ENCODE data around the gene LRGUK.

LRGUK gene

GRCh38 chr7:134300988-134301387 lies 173.8 kb downstream of the LRGUK start:
- DNase-seq (ENCODE audit: low spot score), result no peak

DNA sequence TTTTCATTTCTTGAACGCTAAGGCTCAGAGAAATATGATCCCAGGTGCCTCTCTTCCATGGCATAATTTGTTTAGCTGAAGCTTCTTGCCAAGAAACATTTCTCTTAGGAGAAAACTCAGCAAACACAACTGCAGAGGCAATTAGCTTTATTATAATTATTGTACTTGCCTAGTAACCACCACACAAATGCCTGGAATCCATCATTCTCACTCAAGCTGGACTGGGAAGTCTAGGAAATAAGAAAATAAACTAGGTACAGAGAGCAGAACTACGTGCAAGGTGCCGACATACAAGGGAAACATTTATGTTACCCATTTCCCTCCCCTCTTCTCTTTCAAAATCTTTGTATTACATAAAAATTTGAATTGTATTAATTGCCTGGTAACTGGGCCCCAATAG lies 174.5 kb downstream of the LRGUK start:
- no peak for DNase-seq (ENCODE audit: low spot score)

DNA sequence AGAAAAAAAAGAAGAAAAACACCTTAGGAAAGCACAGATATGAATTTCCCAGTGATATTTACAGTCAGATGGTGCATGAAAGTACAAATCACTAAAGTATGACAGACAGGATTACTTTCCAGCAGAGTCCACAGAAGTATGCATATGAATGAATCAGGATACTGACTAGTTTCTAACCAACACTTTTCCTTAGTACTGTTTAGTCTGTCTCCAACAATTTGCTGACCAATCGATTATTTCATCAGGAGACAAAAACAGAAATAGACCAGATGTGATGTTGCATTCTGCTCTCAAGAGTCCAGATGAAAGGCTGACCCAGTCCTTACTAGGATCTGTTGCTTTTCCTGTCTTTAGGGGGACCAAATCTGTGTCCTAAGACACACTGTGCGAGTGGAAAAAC lies 175.0 kb downstream of the LRGUK start:
- DNase-seq (ENCODE audit: low spot score), result no peak

GRCh38 chr7:134307320-134307719 lies 180.2 kb downstream of the LRGUK start:
- no peak for DNase-seq (ENCODE audit: low spot score)

- no peak for DNase-seq (ENCODE audit: low spot score)
Observed at GRCh38 chr7:134308548-134308947, 181.4 kb downstream of the LRGUK start.

DNA sequence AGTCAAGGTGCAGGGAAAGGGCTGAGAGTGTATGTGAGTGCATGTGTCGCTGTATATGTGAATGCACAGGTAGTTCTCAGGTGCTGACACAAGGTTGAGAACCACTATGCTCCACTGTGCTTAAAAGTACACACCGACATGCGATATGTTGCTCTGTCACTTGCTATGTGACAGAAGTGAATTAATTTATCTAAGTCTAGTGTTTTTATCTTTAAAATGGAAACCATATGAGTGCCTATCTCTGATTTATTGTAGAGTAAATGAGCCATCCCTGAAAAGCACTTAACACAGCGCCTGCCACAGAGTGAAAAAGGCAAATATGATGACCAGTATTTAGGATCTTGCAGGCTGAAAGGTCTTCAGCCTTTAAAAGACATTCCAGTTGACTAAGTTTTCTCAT lies 184.7 kb downstream of the LRGUK start:
- DNase-seq (ENCODE audit: low spot score), result no peak

DNA sequence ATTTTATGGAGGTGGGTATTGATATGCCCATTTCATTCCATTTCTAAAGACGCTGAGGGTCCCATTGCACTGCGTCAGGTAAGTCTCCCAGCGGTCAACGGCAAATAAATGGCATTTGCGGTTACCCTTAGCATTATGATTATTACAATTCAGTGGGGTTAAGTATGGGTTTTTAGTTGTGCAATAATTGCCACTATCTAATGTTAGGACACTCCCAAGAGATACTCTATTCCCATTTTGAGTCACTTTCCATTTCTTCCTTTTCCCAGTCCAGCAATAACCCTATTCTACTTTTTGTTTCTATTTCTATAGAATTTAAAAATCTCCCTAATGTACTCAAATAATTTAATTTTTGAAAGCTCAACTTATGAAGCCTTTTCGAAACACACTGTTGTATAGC lies 185.6 kb downstream of the LRGUK start:
- DNase-seq (ENCODE audit: low spot score), result no peak

DNA sequence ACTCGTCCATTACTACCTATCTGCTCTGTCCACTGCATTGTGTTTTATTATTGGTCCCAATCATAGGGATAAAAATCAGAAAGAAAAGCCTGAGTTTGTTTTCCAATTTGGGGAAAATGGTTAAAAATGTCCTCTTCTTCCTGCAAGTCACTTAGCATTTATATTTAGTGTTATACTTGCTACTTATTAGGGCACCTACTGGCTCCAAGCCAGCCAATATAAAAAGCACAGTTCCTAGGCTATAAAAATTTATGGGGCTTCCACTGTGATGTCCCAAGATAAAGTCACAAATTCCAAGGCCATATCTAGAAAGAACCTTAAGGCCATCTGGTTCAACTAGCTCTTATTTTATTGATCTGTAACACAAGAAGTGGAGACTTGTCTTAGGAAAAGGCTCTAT lies 186.4 kb downstream of the LRGUK start:
- DNase-seq (ENCODE audit: low spot score), result no peak

Measured in iPS-NIHi11 (cell line).